Activated naive CD8-positive, alpha-beta T cell treated with anti-CD3 and anti-CD28 coated beads, Interleukin-2, amount 50 U/mL, for 24 hours (primary cell): ENCODE measurements around the gene METTL14.

Source experiments
- ATAC-seq: fragments of 150-1000 bp; cut with Tn5 transposase; one replicate; pipeline ENCODE4 v1.10.0; 2021
- DNase-seq: peaks from one replicate; pipeline ENCODE4 v3.0.0; 2021
- H3K27ac Mint-ChIP-seq: one replicate; pipeline ENCODE4 v1.8.0; 2021; ENCODE audit warnings: mild to moderate bottlenecking, mixed read lengths
- H3K27me3 Mint-ChIP-seq: one replicate; pipeline ENCODE4 v1.8.0; 2021; ENCODE audit warnings: mixed read lengths
- H3K36me3 Mint-ChIP-seq: one replicate; pipeline ENCODE4 v1.8.0; 2021; ENCODE audit warnings: low read depth, mixed read lengths
- H3K4me1 Mint-ChIP-seq: one replicate; pipeline ENCODE4 v1.8.0; 2021; ENCODE audit warnings: mixed read lengths
- H3K4me3 Mint-ChIP-seq: one replicate; pipeline ENCODE4 v1.8.0; 2021; ENCODE audit warnings: mild to moderate bottlenecking, moderate library complexity, mixed read lengths
- H3K9me3 Mint-ChIP-seq: one replicate; pipeline ENCODE4 v1.8.0; 2021; ENCODE audit warnings: mixed read lengths

METTL14 gene

GRCh38 chr4:118721752-118722151 lies 36.6 kb downstream of the METTL14 start:
- no peaks in the 10 kb centered on the region for H3K27me3 Mint-ChIP-seq
- ATAC-seq (no peak), DNase-seq (no peak)
- no peaks in the 10 kb centered on the region for H3K9me3 Mint-ChIP-seq
- H3K27ac Mint-ChIP-seq, result no peak overlapping the region
- no peak overlapping the region for H3K4me3 Mint-ChIP-seq
- no peaks in the 10 kb centered on the region for H3K4me1 Mint-ChIP-seq
- H3K36me3 Mint-ChIP-seq, result peaks cover 24% of the 10 kb centered on the region

- ATAC-seq (no peak), DNase-seq (no peak)
- Mint-ChIP-seq H3K4me1 (no peaks in the 10 kb centered on the region), H3K4me3 (no peak overlapping the region), H3K36me3 (peaks cover 25% of the 10 kb centered on the region), H3K27ac (no peak overlapping the region), H3K9me3 (no peaks in the 10 kb centered on the region), H3K27me3 (no peaks in the 10 kb centered on the region)
These were observed 38.2 kb downstream of the METTL14 start for GRCh38 chr4:118723369-118723768.

GRCh38 chr4:118727360-118727759 lies 42.2 kb downstream of the METTL14 start:
- H3K4me3 Mint-ChIP-seq, result no peak overlapping the region
- H3K36me3 Mint-ChIP-seq, result peaks cover 38% of the 10 kb centered on the region
- DNase-seq (no peak), ATAC-seq (no peak)
- no peak overlapping the region for H3K27ac Mint-ChIP-seq
- no peaks in the 10 kb centered on the region for H3K9me3 Mint-ChIP-seq
- peaks cover 7% of the 10 kb centered on the region for H3K4me1 Mint-ChIP-seq
- no peaks in the 10 kb centered on the region for H3K27me3 Mint-ChIP-seq

- no peak for ATAC-seq
- no peak overlapping the region for H3K4me3 Mint-ChIP-seq
- peaks cover 37% of the 10 kb centered on the region for H3K36me3 Mint-ChIP-seq
- H3K4me1 Mint-ChIP-seq, result peaks cover 7% of the 10 kb centered on the region
- DNase-seq, result no peak
- H3K27ac Mint-ChIP-seq, result no peak overlapping the region
- H3K9me3 Mint-ChIP-seq, result no peaks in the 10 kb centered on the region
- H3K27me3 Mint-ChIP-seq, result no peaks in the 10 kb centered on the region
These were observed 44.4 kb downstream of the METTL14 start for GRCh38 chr4:118729287-118730286.

- Mint-ChIP-seq H3K4me3 (no peak overlapping the region), H3K27ac (no peak overlapping the region), H3K27me3 (no peaks in the 10 kb centered on the region), H3K9me3 (no peaks in the 10 kb centered on the region), H3K36me3 (peaks cover 35% of the 10 kb centered on the region), H3K4me1 (peaks cover 7% of the 10 kb centered on the region)
- DNase-seq (no peak), ATAC-seq (no peak)
These were observed 45.5 kb downstream of the METTL14 start for GRCh38 chr4:118730683-118731082.

- Mint-ChIP-seq H3K36me3 (peaks cover 37% of the 10 kb centered on the region), H3K4me3 (no peak overlapping the region), H3K9me3 (no peaks in the 10 kb centered on the region), H3K27ac (no peak overlapping the region), H3K27me3 (no peaks in the 10 kb centered on the region), H3K4me1 (peaks cover 7% of the 10 kb centered on the region)
- ATAC-seq (no peak), DNase-seq (no peak)
These were observed 47.6 kb downstream of the METTL14 start for GRCh38 chr4:118732591-118733330.

- Mint-ChIP-seq H3K36me3 (peaks cover 26% of the 10 kb centered on the region), H3K4me3 (no peak overlapping the region), H3K4me1 (peaks cover 6% of the 10 kb centered on the region), H3K27ac (no peak overlapping the region), H3K27me3 (no peaks in the 10 kb centered on the region), H3K9me3 (no peaks in the 10 kb centered on the region)
- ATAC-seq (no peak), DNase-seq (no peak)
These were observed 49.5 kb downstream of the METTL14 start for GRCh38 chr4:118734491-118735205.

GRCh38 chr4:118736900-118737299 lies 51.7 kb downstream of the METTL14 start:
- no peak overlapping the region for H3K4me3 Mint-ChIP-seq
- ATAC-seq, result no peak
- H3K27ac Mint-ChIP-seq, result no peak overlapping the region
- no peaks in the 10 kb centered on the region for H3K4me1 Mint-ChIP-seq
- no peaks in the 10 kb centered on the region for H3K9me3 Mint-ChIP-seq
- DNase-seq, result no peak
- H3K36me3 Mint-ChIP-seq, result peaks cover 22% of the 10 kb centered on the region
- no peaks in the 10 kb centered on the region for H3K27me3 Mint-ChIP-seq

- Mint-ChIP-seq H3K27ac (no peak overlapping the region), H3K36me3 (peaks cover 20% of the 10 kb centered on the region), H3K4me3 (no peak overlapping the region), H3K4me1 (no peaks in the 10 kb centered on the region), H3K27me3 (no peaks in the 10 kb centered on the region), H3K9me3 (no peaks in the 10 kb centered on the region)
- no peak for ATAC-seq
- no peak for DNase-seq
These were observed 52.9 kb downstream of the METTL14 start for GRCh38 chr4:118738090-118738489.

- ATAC-seq (no peak), DNase-seq (no peak)
- H3K4me3 Mint-ChIP-seq, result no peak overlapping the region
- no peaks in the 10 kb centered on the region for H3K9me3 Mint-ChIP-seq
- peaks cover 24% of the 10 kb centered on the region for H3K36me3 Mint-ChIP-seq
- no peak overlapping the region for H3K27ac Mint-ChIP-seq
- H3K27me3 Mint-ChIP-seq, result no peaks in the 10 kb centered on the region
- H3K4me1 Mint-ChIP-seq, result no peaks in the 10 kb centered on the region
These were observed 54.0 kb downstream of the METTL14 start for GRCh38 chr4:118739022-118739713.

GRCh38 chr4:118740869-118741268 lies 55.7 kb downstream of the METTL14 start:
- no peak overlapping the region for H3K4me3 Mint-ChIP-seq
- H3K4me1 Mint-ChIP-seq, result no peaks in the 10 kb centered on the region
- H3K27me3 Mint-ChIP-seq, result no peaks in the 10 kb centered on the region
- peaks cover 25% of the 10 kb centered on the region for H3K36me3 Mint-ChIP-seq
- DNase-seq (no peak), ATAC-seq (no peak)
- H3K9me3 Mint-ChIP-seq, result no peaks in the 10 kb centered on the region
- H3K27ac Mint-ChIP-seq, result no peak overlapping the region

- DNase-seq, result no peak
- Mint-ChIP-seq H3K4me1 (no peaks in the 10 kb centered on the region), H3K36me3 (peaks cover 24% of the 10 kb centered on the region)
These were observed 56.2 kb downstream of the METTL14 start for GRCh38 chr4:118741301-118741855.

GRCh38 chr4:118742050-118742449 lies 56.9 kb downstream of the METTL14 start:
- Mint-ChIP-seq H3K9me3 (no peaks in the 10 kb centered on the region), H3K27ac (no peak overlapping the region), H3K27me3 (no peaks in the 10 kb centered on the region), H3K36me3 (peaks cover 18% of the 10 kb centered on the region), H3K4me3 (no peak overlapping the region), H3K4me1 (no peaks in the 10 kb centered on the region)
- ATAC-seq, result no peak
- DNase-seq, result no peak

More at GRCh38 chr4:118741301-118741855, 56.2 kb downstream of the METTL14 start:
- Mint-ChIP-seq H3K27ac (no peak overlapping the region), H3K9me3 (no peaks in the 10 kb centered on the region), H3K4me3 (no peak overlapping the region), H3K27me3 (no peaks in the 10 kb centered on the region)
- no peak for ATAC-seq

- DNase-seq (no peak), ATAC-seq (no peak)
- peaks cover 16% of the 10 kb centered on the region for H3K36me3 Mint-ChIP-seq
- no peaks in the 10 kb centered on the region for H3K4me1 Mint-ChIP-seq
- H3K27ac Mint-ChIP-seq, result no peak overlapping the region
- H3K9me3 Mint-ChIP-seq, result no peaks in the 10 kb centered on the region
- no peak overlapping the region for H3K4me3 Mint-ChIP-seq
- H3K27me3 Mint-ChIP-seq, result no peaks in the 10 kb centered on the region
These were observed 58.7 kb downstream of the METTL14 start for GRCh38 chr4:118743867-118744266.
